HG02759 (cell line): ENCODE measurements around the gene KLK6.

ENCODE experiments used
- ATAC-seq: cut with Tn5 transposase; IDR thresholded peaks from one replicate; pipeline ENCODE4 v1.9.1; 2021; ENCODE audit warnings: mild to moderate bottlenecking, moderate library complexity; ENCODE audit not compliant: unreplicated experiment

KLK6 gene

GRCh38 chr19:50959731-50960500 lies 9.5 kb downstream of the KLK6 start:
- ATAC-seq = no peak

- ATAC-seq = no peak
Measured at GRCh38 chr19:50957587-50957986, 11.8 kb downstream of the KLK6 start.

DNA sequence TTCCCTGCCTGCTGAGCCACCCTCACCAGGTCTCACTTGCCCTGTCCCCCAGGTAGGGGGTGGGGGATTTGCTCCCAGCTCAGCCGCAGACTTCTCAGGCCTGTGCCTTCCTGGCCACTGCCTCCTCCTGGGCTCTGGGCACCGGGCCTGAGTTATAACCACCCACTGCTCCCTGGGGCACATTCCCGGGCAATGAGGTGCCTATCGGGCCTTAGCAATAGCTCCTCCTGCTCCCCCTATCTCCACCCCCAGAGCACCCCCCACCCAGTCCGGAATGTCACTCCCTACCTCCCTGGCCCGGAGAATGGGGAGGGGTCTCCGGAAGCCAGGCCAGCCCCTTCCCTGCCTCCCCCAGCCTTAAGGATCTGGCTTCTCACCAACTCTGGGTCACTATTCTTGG lies 16.5 kb downstream of the KLK6 start, which contains the start of gene KLK5:
Gene KLK5 (minus strand): TSS at position 129 of the 400 bp plus-strand sequence. CDS start 381 bp downstream, outside the sequence.
- no peak for ATAC-seq

GRCh38 chr19:50949861-50950260 lies 19.5 kb downstream of the KLK6 start:
- ATAC-seq = no peak

GRCh38 chr19:50947123-50947522 lies 22.3 kb downstream of the KLK6 start:
- no peak for ATAC-seq

GRCh38 chr19:50944795-50945194 lies 24.6 kb downstream of the KLK6 start:
- ATAC-seq = no peak

- ATAC-seq = no peak
Measured at GRCh38 chr19:50943074-50943828, 26.1 kb downstream of the KLK6 start.

GRCh38 chr19:50939596-50939995 lies 29.8 kb downstream of the KLK6 start:
- ATAC-seq = no peak

DNA sequence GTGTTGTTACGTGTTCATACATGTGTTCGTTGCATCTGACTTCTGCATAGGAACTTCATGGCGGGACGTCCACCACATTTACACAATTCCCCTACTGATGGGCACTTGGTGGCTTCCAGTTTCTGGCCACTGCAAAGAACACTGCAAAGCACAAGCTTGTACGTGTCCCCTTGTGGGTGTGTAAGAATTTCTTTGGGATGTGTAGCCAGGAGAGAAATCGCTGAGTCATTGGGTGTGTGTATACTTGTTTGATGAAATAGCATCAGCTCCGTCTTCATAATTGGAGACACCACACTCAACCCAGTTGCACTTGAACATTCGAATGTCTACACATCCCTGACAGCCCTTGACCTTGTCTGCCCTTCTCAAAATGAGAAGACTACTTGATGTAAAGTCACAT lies 35.8 kb downstream of the KLK6 start:
- no peak for ATAC-seq

DNA sequence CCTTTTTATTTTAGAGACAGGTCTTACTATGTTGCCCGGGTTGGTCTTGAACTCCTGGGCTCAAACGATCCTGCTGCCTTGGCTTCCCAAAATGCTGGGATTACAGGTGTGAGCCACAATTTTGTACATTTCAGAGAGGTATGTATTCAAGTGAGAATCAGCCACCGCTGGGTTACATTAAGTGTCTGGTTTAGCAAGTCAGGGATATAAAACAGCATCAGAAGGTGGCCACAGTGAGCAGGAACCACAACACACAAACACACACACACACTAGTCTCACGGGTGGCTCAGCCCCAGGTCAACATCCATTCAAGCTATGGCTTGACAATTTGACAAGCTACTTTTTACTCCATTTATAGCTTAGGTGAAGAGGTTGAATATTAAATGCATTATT lies 36.7 kb downstream of the KLK6 start:
- no peak for ATAC-seq

- no peak for ATAC-seq
Measured at GRCh38 chr19:50932018-50932689, 37.2 kb downstream of the KLK6 start.

DNA sequence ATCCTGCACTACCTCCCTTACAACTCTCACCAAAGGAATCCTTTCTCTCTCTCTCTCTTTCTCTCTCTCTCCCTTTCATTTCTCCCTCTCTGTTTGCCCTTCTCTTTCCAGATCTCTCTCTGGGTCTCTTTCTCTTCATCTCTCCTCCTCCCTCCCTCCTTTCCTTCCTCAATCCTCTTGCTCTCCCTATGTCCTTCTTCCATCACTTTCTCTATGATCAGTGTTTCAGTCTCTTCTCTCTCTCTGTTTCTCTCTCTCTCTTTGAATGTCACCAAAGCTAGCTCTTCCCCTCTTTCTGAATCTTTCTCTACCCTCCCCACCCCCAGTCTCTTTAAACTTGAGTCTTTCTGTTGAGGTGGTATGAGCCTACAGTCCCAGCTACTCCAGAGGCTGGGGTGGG lies 38.4 kb downstream of the KLK6 start:
- ATAC-seq = no peak

GRCh38 chr19:50928831-50929230 lies 40.6 kb downstream of the KLK6 start:
- ATAC-seq = no peak

DNA sequence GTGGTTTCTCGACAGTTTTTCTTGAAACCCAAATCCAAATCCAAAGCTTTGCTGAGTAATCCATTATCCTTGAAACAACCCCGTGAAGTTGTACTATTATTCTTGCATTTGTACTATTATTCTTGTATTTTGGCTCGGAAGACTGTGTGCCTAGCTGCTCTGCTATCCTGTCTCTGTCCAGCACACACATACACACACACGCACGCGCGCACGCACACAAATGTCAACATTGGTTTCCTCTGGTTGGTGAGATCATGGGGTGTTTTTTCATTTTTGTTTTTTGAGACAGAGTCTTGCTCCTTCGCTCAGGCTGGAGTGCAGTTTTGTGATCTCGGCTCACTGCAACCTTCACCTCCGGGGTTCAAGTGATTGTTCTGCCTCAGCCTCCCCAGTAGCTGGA lies 43.2 kb downstream of the KLK6 start:
- ATAC-seq = no peak

DNA sequence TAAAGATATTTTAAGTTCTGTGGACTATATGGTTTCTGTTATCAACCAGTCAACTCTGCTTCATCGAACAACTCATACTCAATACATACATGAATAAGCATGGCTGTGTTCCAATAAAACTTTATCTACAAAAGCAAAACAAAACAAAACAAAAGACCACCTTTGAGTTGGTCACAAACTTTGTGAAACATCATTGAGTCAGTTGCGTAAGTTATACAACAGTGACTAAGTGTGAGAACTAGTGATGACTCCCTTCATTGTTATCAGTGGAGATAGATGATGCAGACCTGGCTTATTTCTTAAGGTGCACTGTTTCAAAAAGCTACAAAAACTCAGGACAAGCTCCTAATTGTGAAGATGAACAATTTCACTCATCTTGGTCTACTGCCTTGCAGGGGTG lies 43.7 kb downstream of the KLK6 start:
- no peak for ATAC-seq

DNA sequence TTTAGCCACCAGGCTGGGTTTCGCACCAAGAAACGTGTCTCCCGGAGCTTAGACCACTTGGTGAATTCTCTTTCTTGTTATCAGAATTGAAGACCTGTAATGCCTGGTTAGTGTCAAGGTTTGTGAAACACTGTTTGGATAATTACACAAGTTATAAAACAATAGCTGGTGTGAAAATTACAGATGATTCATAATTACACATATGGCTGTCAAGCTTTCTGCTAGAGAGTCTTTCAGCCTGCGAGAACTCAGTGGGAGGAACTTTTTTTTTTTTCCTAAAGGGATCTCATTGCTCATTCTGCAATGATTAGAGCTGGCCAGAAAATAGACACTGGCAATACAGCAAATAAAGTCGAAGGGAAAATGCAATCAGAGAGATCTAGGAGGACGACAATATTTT lies 44.8 kb downstream of the KLK6 start:
- no peak for ATAC-seq

GRCh38 chr19:50922317-50922853 lies 47.0 kb downstream of the KLK6 start:
- peak; percentile 78 for ATAC-seq

DNA sequence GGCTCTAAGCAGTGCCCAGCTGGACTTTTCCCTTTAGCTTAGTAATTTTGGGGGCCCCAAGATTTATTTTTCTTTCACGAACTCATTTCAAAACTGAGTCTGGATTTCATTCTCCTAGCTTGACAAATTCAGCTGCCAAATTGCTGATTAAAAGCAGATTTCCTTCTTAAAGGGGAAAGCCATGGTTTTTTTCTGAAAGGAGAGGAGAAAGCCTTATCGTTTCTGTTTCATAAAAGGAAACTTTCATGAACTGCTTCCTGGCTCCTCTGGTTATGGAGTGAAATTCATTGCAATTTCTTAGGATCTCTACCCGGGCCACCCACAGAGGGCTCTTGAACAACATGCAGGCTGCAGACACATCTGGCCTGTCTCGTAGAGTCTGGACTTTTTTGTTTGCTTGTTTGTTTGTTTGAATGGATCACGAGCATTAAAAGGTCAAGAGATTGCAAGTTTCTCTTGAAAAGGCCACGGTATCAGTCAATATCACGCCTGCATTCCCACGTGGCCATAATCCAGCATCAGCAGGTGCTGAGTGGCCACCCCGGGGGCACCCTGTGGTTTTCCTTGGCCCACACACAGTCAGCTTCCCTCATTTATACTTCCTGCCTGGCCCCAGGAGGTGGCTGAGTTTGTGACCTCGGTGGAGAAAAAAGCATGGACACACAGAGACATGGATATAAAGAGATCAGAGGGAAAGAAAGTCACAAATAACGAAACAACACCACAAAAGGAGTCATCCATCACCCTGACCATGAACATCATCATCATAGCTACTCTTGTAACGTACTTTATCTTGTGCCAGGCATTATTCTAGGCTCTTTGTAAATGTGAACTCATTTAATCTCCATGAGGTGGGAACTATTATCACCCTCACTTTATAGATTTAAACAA lies 47.7 kb downstream of the KLK6 start:
- ATAC-seq = peak; percentile 28

- no peak for ATAC-seq
Measured at GRCh38 chr19:50916069-50916468, 53.3 kb downstream of the KLK6 start.
